ENCODE results near the gene FAM210A. TPM values are rescaled to one million over a fixed set of nuclear protein-coding genes. Genes with fewer than 3 reads are reported as not detected.

FAM210A gene
- 39.8 and 49.6 TPM in 2 replicates for total RNA-seq

GRCh38 chr18:13726232-13726971, at the start of gene FAM210A, which contains the start of gene RNMT:
FAM210A (minus strand) TSS chr18:13726558; CDS start chr18:13682077, 44,481 bp downstream.
RNMT (plus strand) TSS chr18:13726673; CDS start chr18:13731518, 4,845 bp downstream.

Other genes starting within 250 kb of the FAM210A start
- 28.9 and 30.1 TPM in 2 replicates for gene RNMT, start 115 bp upstream of the FAM210A start, total RNA-seq
- not detected in 2 replicates for gene MC5R, start 97.6 kb upstream of the FAM210A start, total RNA-seq
- gene MC2R, start 189.0 kb upstream of the FAM210A start, total RNA-seq = not detected in 2 replicates